GM10847 (cell line): Measurements from ENCODE around the gene DOCK1.

Experiments used
- POLR2A ChIP-seq: IDR thresholded peaks from 2 replicates; pipeline ENCODE4 v1.6.1; 2011; ENCODE audit not compliant: insufficient read length; ENCODE audit errors: extremely low read depth

DOCK1 gene

GRCh38 chr10:126895214-126895781, 9.9 kb upstream of the DOCK1 start:
- no peak for TF ChIP-seq POLR2A

- no peak for TF ChIP-seq POLR2A
These were observed 6.8 kb upstream of the DOCK1 start for GRCh38 chr10:126898460-126898859.

- TF ChIP-seq POLR2A: no peak
These were observed 3.1 kb upstream of the DOCK1 start for GRCh38 chr10:126902157-126902556.

- no peak for TF ChIP-seq POLR2A
These were observed 1.4 kb upstream of the DOCK1 start for GRCh38 chr10:126903656-126904360.

- TF ChIP-seq POLR2A: no peak
These were observed 761 bp upstream of the DOCK1 start for GRCh38 chr10:126904516-126904817.

GRCh38 chr10:126905776-126906703, 812 bp downstream of the DOCK1 start:
- TF ChIP-seq POLR2A: no peak

GRCh38 chr10:126906704-126907422, 1.6 kb downstream of the DOCK1 start:
- TF ChIP-seq POLR2A: no peak

GRCh38 chr10:126907423-126907970, 2.3 kb downstream of the DOCK1 start:
- no peak for TF ChIP-seq POLR2A

- TF ChIP-seq POLR2A: no peak
These were observed 3.0 kb downstream of the DOCK1 start for GRCh38 chr10:126908225-126908624.

- TF ChIP-seq POLR2A: no peak
These were observed 3.5 kb downstream of the DOCK1 start for GRCh38 chr10:126908729-126909128.

- no peak for TF ChIP-seq POLR2A
These were observed 3.9 kb downstream of the DOCK1 start for GRCh38 chr10:126909147-126909546.

GRCh38 chr10:126910196-126910595, 5.0 kb downstream of the DOCK1 start:
- TF ChIP-seq POLR2A: no peak

GRCh38 chr10:126910798-126911197, 5.6 kb downstream of the DOCK1 start:
- TF ChIP-seq POLR2A: no peak

GRCh38 chr10:126911301-126911700, 6.1 kb downstream of the DOCK1 start:
- no peak for TF ChIP-seq POLR2A

GRCh38 chr10:126913316-126913715, 8.1 kb downstream of the DOCK1 start:
- TF ChIP-seq POLR2A: no peak
